ENCODE data around the gene HSD3B7. TPM values are rescaled to one million over a fixed set of nuclear protein-coding genes. Genes with fewer than 3 reads are reported as not detected.
"Not testable (repeated sequence)": the region's sequence is repeated elsewhere in the genome, so short reads cannot be mapped to it uniquely, and the experiment has no call there.

Gene HSD3B7
- 5.1 and 8.2 TPM in 2 replicates for total RNA-seq

- DNase-seq (ENCODE audit: low read depth), result peak; percentile 50
- no peaks in the 10 kb centered on the region for H3K27me3 ChIP-seq (ENCODE audit: control insufficient read depth, insufficient read depth, low read length)
- TF ChIP-seq CTCF (IDR thresholded peaks at IDR 0.05; ENCODE audit: insufficient read depth, low read length, severe bottlenecking), result peak; percentile 95
These were observed at the start of gene HSD3B7 for GRCh38 chr16:30984669-30985400. Gene HSD3B7 (plus strand): TSS chr16:30985207. CDS start chr16:30985659, 452 bp downstream.

GRCh38 chr16:30937692-30938091, 47.3 kb upstream of the HSD3B7 start:
- Histone ChIP-seq H3K4me3 (ENCODE audit: low read depth, low read length) (no peak overlapping the region), H3K27me3 (ENCODE audit: control insufficient read depth, insufficient read depth, low read length) (no peaks in the 10 kb centered on the region), H3K36me3 (ENCODE audit: control insufficient read depth, insufficient read depth, low read length) (peaks cover 11% of the 10 kb centered on the region)
- DNase-seq (ENCODE audit: low read depth) (no peak), FAIRE-seq (no peak)
- TF ChIP-seq CTCF (IDR thresholded peaks at IDR 0.05; ENCODE audit: insufficient read depth, low read length, severe bottlenecking), result no peak

More at GRCh38 chr16:30984669-30985400, at the start of gene HSD3B7:
- no peak for FAIRE-seq
- peaks cover 18% of the 10 kb centered on the region for H3K36me3 ChIP-seq (ENCODE audit: control insufficient read depth, insufficient read depth, low read length)
- peak within 1 kb of the TSS; percentile 42 for H3K4me3 ChIP-seq (ENCODE audit: low read depth, low read length)

- H3K36me3 ChIP-seq (ENCODE audit: control insufficient read depth, insufficient read depth, low read length), result peaks cover 15% of the 10 kb centered on the region
- not testable (repeated sequence) for H3K4me3 ChIP-seq (ENCODE audit: low read depth, low read length); H3K27me3 ChIP-seq (ENCODE audit: control insufficient read depth, insufficient read depth, low read length); FAIRE-seq
- peak; percentile 69 for DNase-seq (ENCODE audit: low read depth)
These were observed 45.4 kb upstream of the HSD3B7 start for GRCh38 chr16:30939571-30939970.

- FAIRE-seq, result no peak
- H3K27me3 ChIP-seq (ENCODE audit: control insufficient read depth, insufficient read depth, low read length), result no peaks in the 10 kb centered on the region
- peak; percentile 99 for TF ChIP-seq CTCF (IDR thresholded peaks at IDR 0.05; ENCODE audit: insufficient read depth, low read length, severe bottlenecking)
- peak; percentile 72 for DNase-seq (ENCODE audit: low read depth)
- no peak overlapping the region for H3K4me3 ChIP-seq (ENCODE audit: low read depth, low read length)
- peaks cover 13% of the 10 kb centered on the region for H3K36me3 ChIP-seq (ENCODE audit: control insufficient read depth, insufficient read depth, low read length)
These were observed 43.2 kb upstream of the HSD3B7 start for GRCh38 chr16:30941600-30942425.

GRCh38 chr16:30942426-30942806, 42.6 kb upstream of the HSD3B7 start:
- Histone ChIP-seq H3K36me3 (ENCODE audit: control insufficient read depth, insufficient read depth, low read length) (peaks cover 10% of the 10 kb centered on the region), H3K4me3 (ENCODE audit: low read depth, low read length) (no peak overlapping the region), H3K27me3 (ENCODE audit: control insufficient read depth, insufficient read depth, low read length) (no peaks in the 10 kb centered on the region)
- FAIRE-seq, result no peak
- no peak for DNase-seq (ENCODE audit: low read depth)
- no peak for TF ChIP-seq CTCF (IDR thresholded peaks at IDR 0.05; ENCODE audit: insufficient read depth, low read length, severe bottlenecking)

GRCh38 chr16:30944352-30944751, 40.7 kb upstream of the HSD3B7 start:
- DNase-seq (ENCODE audit: low read depth), result no peak
- no peak for TF ChIP-seq CTCF (IDR thresholded peaks at IDR 0.05; ENCODE audit: insufficient read depth, low read length, severe bottlenecking)
- Histone ChIP-seq H3K4me3 (ENCODE audit: low read depth, low read length) (no peak overlapping the region), H3K27me3 (ENCODE audit: control insufficient read depth, insufficient read depth, low read length) (no peaks in the 10 kb centered on the region), H3K36me3 (ENCODE audit: control insufficient read depth, insufficient read depth, low read length) (peaks cover 10% of the 10 kb centered on the region)
- FAIRE-seq, result no peak

Measured in bronchial epithelial cell (primary cell).